Omental fat pad (tissue), 4 donors: Measurements from ENCODE around the gene ZNF618. TPM values are rescaled to one million over a fixed set of nuclear protein-coding genes. Genes with fewer than 3 reads are reported as not detected.
"Not testable (repeated sequence)": the region's sequence is repeated elsewhere in the genome, so short reads cannot be mapped to it uniquely, and the experiment has no call there.

Experiments used
- ATAC-seq: fragments of 150-250 bp; one replicate; pipeline ENCODE4 v1.9.1; 2016; ENCODE audit warnings: mild to moderate bottlenecking, moderate library complexity; ENCODE audit not compliant: low FRiP score
- DNase-seq: peaks from one replicate; pipeline ENCODE4 v3.0.0-alpha.2; 2019; ENCODE audit warnings: low spot score
- CTCF ChIP-seq, 3 donors: fragments of 450-650 bp; IDR thresholded peaks; one replicate each; pipeline ENCODE4 v1.5.1; 2016 to 2017; ENCODE audit warnings: antibody characterized with exemption in 3 of 3, mild to moderate bottlenecking in 3 of 3, moderate library complexity in 2 of 3
- total RNA-seq, 4 donors: library from RNA; depleted of rRNA; stranded (reverse); fragments of >200 nt; gene quantifications; one replicate each; pipeline ENCODE4 v1.1.0, GENCODE V29; 2016

The ZNF618 gene
- total RNA-seq, 4 donors from 2014 or later, result 2.2 to 8.8 (median 5.9) TPM

DNA sequence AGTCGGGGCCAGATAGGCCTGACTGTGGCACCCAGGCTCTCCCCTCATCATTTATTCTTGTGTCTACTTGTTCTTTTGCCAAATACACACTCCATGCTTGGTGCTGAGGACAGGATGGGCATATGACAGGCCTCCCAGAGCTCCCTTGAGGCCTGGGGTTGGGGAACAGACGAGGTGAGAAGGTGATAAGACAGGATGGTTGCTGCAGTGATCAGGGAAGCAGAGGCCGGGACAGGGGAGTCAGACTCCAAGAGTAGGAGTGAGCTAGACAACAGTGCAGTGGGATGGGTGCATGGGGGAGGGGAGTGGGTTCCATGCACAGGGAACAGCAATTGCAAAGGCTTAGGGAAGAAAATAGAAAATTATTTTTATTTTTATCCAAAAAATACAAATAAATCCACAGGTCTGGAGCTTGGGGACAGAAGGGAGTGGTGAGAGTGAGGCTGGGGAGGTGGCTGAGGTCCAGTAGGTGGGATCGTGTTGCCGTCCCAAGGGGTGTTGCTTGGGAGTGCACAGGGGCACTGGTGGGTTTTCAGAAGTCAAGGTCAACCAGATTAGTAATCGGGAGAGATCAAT, 205.4 kb downstream of the ZNF618 start:
- DNase-seq, result no peak

GRCh38 chr9:114082017-114082762, 206.1 kb downstream of the ZNF618 start:
- TF ChIP-seq CTCF (IDR thresholded peaks at IDR 0.05), result peak in 2 of 3 donors; percentile 47 to 60
- ATAC-seq (peak; percentile 72), DNase-seq (peak; percentile 91)

More for the DNA sequence above, 205.4 kb downstream of the ZNF618 start:
- no peak for TF ChIP-seq CTCF (IDR thresholded peaks at IDR 0.05)
- ATAC-seq, result no peak

DNA sequence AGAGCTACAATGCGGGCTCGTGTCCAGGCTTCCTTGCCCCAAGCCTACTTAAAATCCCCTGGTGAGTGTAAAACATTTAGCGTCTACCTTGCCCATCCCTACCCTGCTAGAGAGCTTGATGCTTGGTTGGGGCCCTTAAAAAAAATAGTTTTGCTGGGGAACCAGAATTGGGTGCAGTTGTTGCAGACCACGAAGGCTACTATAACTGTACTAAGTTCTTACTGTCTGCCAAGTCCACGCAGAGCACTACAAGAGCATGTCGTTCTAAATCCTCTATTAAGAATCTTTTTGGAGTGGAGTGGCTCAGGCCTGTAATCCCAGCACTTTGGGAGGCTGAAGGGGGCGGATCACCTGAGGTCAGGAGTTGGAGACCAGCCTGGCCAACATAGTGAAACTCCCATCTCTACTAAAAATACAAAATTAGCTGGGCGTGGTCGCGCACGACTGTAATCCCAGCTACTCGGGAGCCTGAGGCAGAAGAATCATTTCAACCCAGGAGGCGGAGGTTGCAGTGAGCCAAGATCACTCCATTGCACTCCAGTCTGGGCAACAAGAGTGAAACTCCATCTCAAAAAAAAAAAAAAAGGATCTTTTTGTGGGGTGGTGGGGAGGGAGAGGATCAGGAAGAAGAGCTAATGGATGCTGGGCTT, 206.8 kb downstream of the ZNF618 start:
- not testable (repeated sequence) for DNase-seq, ATAC-seq

DNA sequence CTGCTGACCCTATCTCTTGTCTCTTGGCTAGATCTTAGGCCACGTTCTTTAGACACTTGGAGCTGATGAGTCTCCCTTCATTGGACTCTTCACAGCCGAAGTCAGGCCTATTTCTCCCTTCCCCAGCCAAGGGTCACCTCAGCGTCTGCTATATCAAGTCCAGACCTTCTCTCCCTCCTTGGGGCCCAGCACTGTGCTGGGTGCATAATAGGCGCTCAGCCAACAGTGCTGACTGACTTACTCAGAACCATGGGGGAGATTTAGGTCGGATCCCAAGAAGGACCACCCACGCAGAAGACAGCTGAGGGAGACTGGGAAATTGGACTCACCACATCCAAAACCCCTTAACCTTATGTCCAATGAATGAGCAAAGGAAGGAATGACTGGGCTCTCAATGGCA, 207.6 kb downstream of the ZNF618 start:
- ATAC-seq (no peak), DNase-seq (no peak)
- TF ChIP-seq CTCF (IDR thresholded peaks at IDR 0.05), result no peak

- DNase-seq, result no peak
- TF ChIP-seq CTCF (IDR thresholded peaks at IDR 0.05), result no peak
- ATAC-seq, result no peak
Observed at GRCh38 chr9:114084282-114085073, 208.4 kb downstream of the ZNF618 start.

GRCh38 chr9:114085387-114085789, 209.3 kb downstream of the ZNF618 start:
- ATAC-seq (no peak), DNase-seq (no peak)
- TF ChIP-seq CTCF (IDR thresholded peaks at IDR 0.05), result no peak

- DNase-seq (no peak), ATAC-seq (no peak)
- TF ChIP-seq CTCF (IDR thresholded peaks at IDR 0.05), result no peak
Observed at GRCh38 chr9:114086009-114086408, 209.9 kb downstream of the ZNF618 start.
